NCI-H2107 treated with DMSO at 0.1 percent for 48 hours (cell line): ENCODE data around the gene DNASE1L1.
A peak's percentile ranks its signal among the peaks of the same experiment; 100 is the strongest.

Source experiments
- DNase-seq: peaks from one replicate; lab custom pipeline; 2025; ENCODE audit not compliant: unreplicated experiment; lab: John Stamatoyannopoulos, UW

DNASE1L1 gene

GRCh38 chrX:154384284-154384892, 24.7 kb downstream of the DNASE1L1 start:
- DNase-seq, result no peak

GRCh38 chrX:154383359-154384283, 25.4 kb downstream of the DNASE1L1 start:
- no peak for DNase-seq

GRCh38 chrX:154382483-154383069, 26.5 kb downstream of the DNASE1L1 start:
- no peak for DNase-seq

GRCh38 chrX:154381271-154381670, 27.8 kb downstream of the DNASE1L1 start:
- no peak for DNase-seq

- no peak for DNase-seq
Measured at GRCh38 chrX:154380787-154381186, 28.3 kb downstream of the DNASE1L1 start.

- no peak for DNase-seq
Measured at GRCh38 chrX:154380153-154380552, 28.9 kb downstream of the DNASE1L1 start.

GRCh38 chrX:154379569-154379951, 29.5 kb downstream of the DNASE1L1 start:
- no peak for DNase-seq

GRCh38 chrX:154378799-154379568, 30.1 kb downstream of the DNASE1L1 start, which contains the start of gene EMD:
Gene EMD (plus strand): TSS chrX:154379295. CDS start chrX:154379485, 190 bp downstream.
- peak; percentile 99 for DNase-seq

GRCh38 chrX:154378059-154378798, 30.8 kb downstream of the DNASE1L1 start:
- DNase-seq, result no peak

GRCh38 chrX:154376774-154377173, 32.3 kb downstream of the DNASE1L1 start:
- no peak for DNase-seq

GRCh38 chrX:154375156-154375504, 33.9 kb downstream of the DNASE1L1 start:
- no peak for DNase-seq

GRCh38 chrX:154374313-154375155, 34.5 kb downstream of the DNASE1L1 start, which contains the start of gene FLNA:
Gene FLNA (minus strand): TSS chrX:154374634. CDS start chrX:154371245, 3,389 bp downstream.
- no peak for DNase-seq

GRCh38 chrX:154373340-154374306, 35.4 kb downstream of the DNASE1L1 start:
- peak; percentile 50 for DNase-seq

GRCh38 chrX:154372612-154373022, 36.4 kb downstream of the DNASE1L1 start:
- no peak for DNase-seq

GRCh38 chrX:154371789-154372300, 37.2 kb downstream of the DNASE1L1 start:
- no peak for DNase-seq

- peak; percentile 70 for DNase-seq
Measured at GRCh38 chrX:154371017-154371788, 37.9 kb downstream of the DNASE1L1 start.

- no peak for DNase-seq
Measured at GRCh38 chrX:154370300-154371016, 38.6 kb downstream of the DNASE1L1 start.
